ENCODE data around the gene FBXO44. TPM values are rescaled to one million over a fixed set of nuclear protein-coding genes. Genes with fewer than 3 reads are reported as not detected.

Gene FBXO44
- total and polyA plus RNA-seq, 8 donors: 12.1 to 54.6 (median 16.3) TPM

- intact Hi-C loops (cut with DNase I): no loop called here
- ATAC-seq: no peak
- H3K36me3 ChIP-seq: no peaks in the 10 kb centered on the region
- no peak overlapping the region for H3K27ac ChIP-seq
- DNase-seq: no peak
- FAIRE-seq: no peak
- H3K27me3 ChIP-seq: no peaks in the 10 kb centered on the region
- no peaks in the 10 kb centered on the region for H3K4me1 ChIP-seq
- H3K4me3 ChIP-seq: no peak overlapping the region
- H3K9me3 ChIP-seq: no peaks in the 10 kb centered on the region
- 37 to 42% methylated on average over 7 of the region's 7 CpGs for WGBS, 2 donors
- no peak for TF ChIP-seq CTCF (IDR thresholded peaks at IDR 0.05)
Observed at GRCh38 chr1:11611638-11612327, 42.9 kb upstream of the FBXO44 start.

GRCh38 chr1:11613347-11613746 lies 41.3 kb upstream of the FBXO44 start:
- DNase-seq (no peak), FAIRE-seq (no peak), ATAC-seq (no peak)
- H3K27ac ChIP-seq: no peak overlapping the region
- H3K4me1 ChIP-seq: no peaks in the 10 kb centered on the region
- TF ChIP-seq CTCF (IDR thresholded peaks at IDR 0.05): no peak
- no peaks in the 10 kb centered on the region for H3K9me3 ChIP-seq
- H3K36me3 ChIP-seq: no peaks in the 10 kb centered on the region
- H3K27me3 ChIP-seq: no peaks in the 10 kb centered on the region
- H3K4me3 ChIP-seq: no peak overlapping the region
- WGBS, 2 donors: 64 to 67% methylated on average over 5 of the region's 5 CpGs
- intact Hi-C loops (cut with DNase I): no loop called here

- DNase-seq: no peak
- Histone ChIP-seq H3K4me3 (no peak overlapping the region), H3K27me3 (no peaks in the 10 kb centered on the region), H3K27ac (no peak overlapping the region), H3K4me1 (no peaks in the 10 kb centered on the region), H3K9me3 (no peaks in the 10 kb centered on the region), H3K36me3 (no peaks in the 10 kb centered on the region)
- intact Hi-C loops (cut with DNase I): no loop called here
- WGBS, 2 donors: 45 to 54% methylated on average over 16 of the region's 16 CpGs
- TF ChIP-seq CTCF (IDR thresholded peaks at IDR 0.05): no peak
- FAIRE-seq: no peak
- no peak for ATAC-seq
Observed at GRCh38 chr1:11615090-11615489, 39.6 kb upstream of the FBXO44 start.

GRCh38 chr1:11616766-11617165 lies 37.9 kb upstream of the FBXO44 start:
- DNase-seq: no peak
- Histone ChIP-seq H3K9me3 (no peaks in the 10 kb centered on the region), H3K27ac (no peak overlapping the region), H3K27me3 (no peaks in the 10 kb centered on the region), H3K4me3 (no peak overlapping the region), H3K4me1 (no peaks in the 10 kb centered on the region), H3K36me3 (no peaks in the 10 kb centered on the region)
- 64 to 72% methylated on average over 7 of the region's 7 CpGs for WGBS, 2 donors
- intact Hi-C loops (cut with DNase I): no loop called here
- no peak for ATAC-seq
- no peak for FAIRE-seq
- no peak for TF ChIP-seq CTCF (IDR thresholded peaks at IDR 0.05)

GRCh38 chr1:11617314-11617713 lies 37.4 kb upstream of the FBXO44 start:
- intact Hi-C loops (cut with DNase I): no loop called here
- no peak for FAIRE-seq
- no peak for ATAC-seq

More at GRCh38 chr1:11617314-11617713, 37.4 kb upstream of the FBXO44 start:
- H3K36me3 ChIP-seq: no peaks in the 10 kb centered on the region
- TF ChIP-seq CTCF (IDR thresholded peaks at IDR 0.05): no peak
- no peak overlapping the region for H3K4me3 ChIP-seq
- no peak for DNase-seq
- H3K27ac ChIP-seq: no peak overlapping the region
- no peaks in the 10 kb centered on the region for H3K9me3 ChIP-seq
- no peaks in the 10 kb centered on the region for H3K4me1 ChIP-seq
- no peaks in the 10 kb centered on the region for H3K27me3 ChIP-seq
- 53 to 66% methylated on average over 7 of the region's 7 CpGs for WGBS, 2 donors
